ENCODE results near the gene DNAH3. TPM values are rescaled to one million over a fixed set of nuclear protein-coding genes. Genes with fewer than 3 reads are reported as not detected.
"Not testable (repeated sequence)": the region's sequence is repeated elsewhere in the genome, so short reads cannot be mapped to it uniquely, and the experiment has no call there.

The DNAH3 gene
- total and polyA plus RNA-seq, 2 donors: 0.09 to 0.30 TPM

- H3K36me3 ChIP-seq (ENCODE audit: control insufficient read depth in 2 of 2, insufficient read depth in 2 of 2, low read length in 1 of 2): peaks cover 4 to 7% of the 10 kb centered on the region in 2 donors
- H3K27ac ChIP-seq (ENCODE audit: low read depth in 1 of 2, low read length in 1 of 2): no peak overlapping the region
- no peak for DNase-seq (ENCODE audit: low read depth in 6 of 9, low spot score in 9 of 9)
- H3K9me3 ChIP-seq (ENCODE audit: control insufficient read depth in 2 of 2, insufficient read depth in 1 of 2, low read length in 1 of 2): peaks cover 0 to 3% of the 10 kb centered on the region in 2 donors
- no peak overlapping the region for H3K4me3 ChIP-seq (ENCODE audit: low read length in 2 of 2)
- peaks cover 13 to 14% of the 10 kb centered on the region in 2 donors for H3K4me1 ChIP-seq (ENCODE audit: control insufficient read depth in 2 of 2, insufficient read depth in 2 of 2, low read length in 2 of 2)
- 96% methylated on average over 2 of the region's 2 CpGs for WGBS
- H3K27me3 ChIP-seq (ENCODE audit: control insufficient read depth in 2 of 2, insufficient read depth in 1 of 2, low read length in 1 of 2): no peaks in the 10 kb centered on the region
These were observed 10.6 kb upstream of the DNAH3 start for GRCh38 chr16:21161211-21161610.

GRCh38 chr16:21160276-21160675, 9.6 kb upstream of the DNAH3 start:
- Histone ChIP-seq H3K36me3 (ENCODE audit: control insufficient read depth in 2 of 2, insufficient read depth in 2 of 2, low read length in 1 of 2) (peaks cover 4 to 7% of the 10 kb centered on the region in 2 donors), H3K27ac (ENCODE audit: low read depth in 1 of 2, low read length in 1 of 2) (no peak overlapping the region), H3K27me3 (ENCODE audit: control insufficient read depth in 2 of 2, insufficient read depth in 1 of 2, low read length in 1 of 2) (no peaks in the 10 kb centered on the region), H3K4me1 (ENCODE audit: control insufficient read depth in 2 of 2, insufficient read depth in 2 of 2, low read length in 2 of 2) (peaks cover 13 to 14% of the 10 kb centered on the region in 2 donors), H3K9me3 (ENCODE audit: control insufficient read depth in 2 of 2, insufficient read depth in 1 of 2, low read length in 1 of 2) (peaks cover 0 to 3% of the 10 kb centered on the region in 2 donors), H3K4me3 (ENCODE audit: low read length in 2 of 2) (no peak overlapping the region)
- no peak for DNase-seq (ENCODE audit: low read depth in 6 of 9, low spot score in 9 of 9)
- WGBS: 94% methylated on average over 1 of the region's 1 CpG

- H3K4me3 ChIP-seq (ENCODE audit: low read length in 2 of 2): peak overlapping the region; percentile 75 to 82
- H3K4me1 ChIP-seq (ENCODE audit: control insufficient read depth in 2 of 2, insufficient read depth in 2 of 2, low read length in 2 of 2): peaks cover 13 to 14% of the 10 kb centered on the region in 2 donors
- peak in 4 of 9 donors; percentile 24 to 57 (median 34) for DNase-seq (ENCODE audit: low read depth in 6 of 9, low spot score in 9 of 9)
- H3K27ac ChIP-seq (ENCODE audit: low read depth in 1 of 2, low read length in 1 of 2): no peak overlapping the region
- H3K9me3 ChIP-seq (ENCODE audit: control insufficient read depth in 2 of 2, insufficient read depth in 1 of 2, low read length in 1 of 2): peaks cover 0 to 3% of the 10 kb centered on the region in 2 donors
- 7% methylated on average over 27 of the region's 27 CpGs for WGBS
- H3K36me3 ChIP-seq (ENCODE audit: control insufficient read depth in 2 of 2, insufficient read depth in 2 of 2, low read length in 1 of 2): peaks cover 4 to 6% of the 10 kb centered on the region in 2 donors
- no peaks in the 10 kb centered on the region for H3K27me3 ChIP-seq (ENCODE audit: control insufficient read depth in 2 of 2, insufficient read depth in 1 of 2, low read length in 1 of 2)
These were observed 8.8 kb upstream of the DNAH3 start for GRCh38 chr16:21159281-21159951.

- Histone ChIP-seq H3K27me3 (ENCODE audit: control insufficient read depth in 2 of 2, insufficient read depth in 1 of 2, low read length in 1 of 2) (no peaks in the 10 kb centered on the region), H3K9me3 (ENCODE audit: control insufficient read depth in 2 of 2, insufficient read depth in 1 of 2, low read length in 1 of 2) (peaks cover 0 to 3% of the 10 kb centered on the region in 2 donors), H3K4me3 (ENCODE audit: low read length in 2 of 2) (peak within 1 kb of the TSS; percentile 75 to 82), H3K4me1 (ENCODE audit: control insufficient read depth in 2 of 2, insufficient read depth in 2 of 2, low read length in 2 of 2) (peaks cover 13 to 14% of the 10 kb centered on the region in 2 donors), H3K36me3 (ENCODE audit: control insufficient read depth in 2 of 2, insufficient read depth in 2 of 2, low read length in 1 of 2) (peaks cover 3 to 4% of the 10 kb centered on the region in 2 donors), H3K27ac (ENCODE audit: low read depth in 1 of 2, low read length in 1 of 2) (peak within 1 kb of the TSS; percentile 43 to 72)
- WGBS: 1% methylated on average over 59 of the region's 59 CpGs
- peak in 8 of 9 donors; percentile 30 to 87 (median 64) for DNase-seq (ENCODE audit: low read depth in 6 of 9, low spot score in 9 of 9)
These were observed 7.8 kb upstream of the DNAH3 start, which contains the start of gene LDAF1 for GRCh38 chr16:21158208-21159110. Gene LDAF1, plus strand, starts transcription at chr16:21158674. Its CDS starts 2,509 bp downstream, at chr16:21161183.

GRCh38 chr16:21157632-21158031, 7.0 kb upstream of the DNAH3 start:
- WGBS: 86% methylated on average over 5 of the region's 5 CpGs

GRCh38 chr16:21156767-21157467, 6.3 kb upstream of the DNAH3 start:
- WGBS: 74% methylated on average over 6 of the region's 6 CpGs
- Histone ChIP-seq H3K4me3 (ENCODE audit: low read length in 2 of 2) (no peak overlapping the region), H3K36me3 (ENCODE audit: control insufficient read depth in 2 of 2, insufficient read depth in 2 of 2, low read length in 1 of 2) (peaks cover 0 to 4% of the 10 kb centered on the region in 2 donors)

More at GRCh38 chr16:21157632-21158031, 7.0 kb upstream of the DNAH3 start:
- Histone ChIP-seq H3K36me3 (ENCODE audit: control insufficient read depth in 2 of 2, insufficient read depth in 2 of 2, low read length in 1 of 2) (peaks cover 0 to 4% of the 10 kb centered on the region in 2 donors), H3K4me3 (ENCODE audit: low read length in 2 of 2) (no peak overlapping the region), H3K27me3 (ENCODE audit: control insufficient read depth in 2 of 2, insufficient read depth in 1 of 2, low read length in 1 of 2) (no peaks in the 10 kb centered on the region), H3K4me1 (ENCODE audit: control insufficient read depth in 2 of 2, insufficient read depth in 2 of 2, low read length in 2 of 2) (peaks cover 13 to 14% of the 10 kb centered on the region in 2 donors), H3K27ac (ENCODE audit: low read depth in 1 of 2, low read length in 1 of 2) (no peak overlapping the region), H3K9me3 (ENCODE audit: control insufficient read depth in 2 of 2, insufficient read depth in 1 of 2, low read length in 1 of 2) (peaks cover 0 to 3% of the 10 kb centered on the region in 2 donors)
- DNase-seq (ENCODE audit: low read depth in 6 of 9, low spot score in 9 of 9): no peak

GRCh38 chr16:21156011-21156410, 5.4 kb upstream of the DNAH3 start:
- not testable (repeated sequence) for H3K27me3 ChIP-seq (ENCODE audit: control insufficient read depth in 2 of 2, insufficient read depth in 1 of 2, low read length in 1 of 2); H3K9me3 ChIP-seq (ENCODE audit: control insufficient read depth in 2 of 2, insufficient read depth in 1 of 2, low read length in 1 of 2); H3K4me3 ChIP-seq (ENCODE audit: low read length in 2 of 2); H3K36me3 ChIP-seq (ENCODE audit: control insufficient read depth in 2 of 2, insufficient read depth in 2 of 2, low read length in 1 of 2); DNase-seq (ENCODE audit: low read depth in 6 of 9, low spot score in 9 of 9); H3K27ac ChIP-seq (ENCODE audit: low read depth in 1 of 2, low read length in 1 of 2)
- 88% methylated on average over 1 of the region's 1 CpG for WGBS
- H3K4me1 ChIP-seq (ENCODE audit: control insufficient read depth in 2 of 2, insufficient read depth in 2 of 2, low read length in 2 of 2): peaks cover 13 to 14% of the 10 kb centered on the region in 2 donors

More at GRCh38 chr16:21156767-21157467, 6.3 kb upstream of the DNAH3 start:
- Histone ChIP-seq H3K27ac (ENCODE audit: low read depth in 1 of 2, low read length in 1 of 2) (no peak overlapping the region), H3K9me3 (ENCODE audit: control insufficient read depth in 2 of 2, insufficient read depth in 1 of 2, low read length in 1 of 2) (peaks cover 0 to 3% of the 10 kb centered on the region in 2 donors), H3K4me1 (ENCODE audit: control insufficient read depth in 2 of 2, insufficient read depth in 2 of 2, low read length in 2 of 2) (peaks cover 13 to 14% of the 10 kb centered on the region in 2 donors), H3K27me3 (ENCODE audit: control insufficient read depth in 2 of 2, insufficient read depth in 1 of 2, low read length in 1 of 2) (no peaks in the 10 kb centered on the region)
- DNase-seq (ENCODE audit: low read depth in 6 of 9, low spot score in 9 of 9): peak in 1 of 9 donors; percentile 20

- 99% methylated on average over 11 of the region's 11 CpGs for WGBS
- not testable (repeated sequence) for H3K4me3 ChIP-seq (ENCODE audit: low read length in 2 of 2); DNase-seq (ENCODE audit: low read depth in 6 of 9, low spot score in 9 of 9); H3K36me3 ChIP-seq (ENCODE audit: control insufficient read depth in 2 of 2, insufficient read depth in 2 of 2, low read length in 1 of 2); H3K27me3 ChIP-seq (ENCODE audit: control insufficient read depth in 2 of 2, insufficient read depth in 1 of 2, low read length in 1 of 2); H3K27ac ChIP-seq (ENCODE audit: low read depth in 1 of 2, low read length in 1 of 2); H3K9me3 ChIP-seq (ENCODE audit: control insufficient read depth in 2 of 2, insufficient read depth in 1 of 2, low read length in 1 of 2); H3K4me1 ChIP-seq (ENCODE audit: control insufficient read depth in 2 of 2, insufficient read depth in 2 of 2, low read length in 2 of 2)
These were observed 2.6 kb upstream of the DNAH3 start for GRCh38 chr16:21153124-21153729.
